RKO (cell line): Measurements from ENCODE around the gene PSMA7.
A peak's percentile ranks its signal among the peaks of the same experiment; 100 is the strongest.

Experiments
- DNase-seq: peaks from one replicate; pipeline ENCODE4 v3.0.0-alpha.2; 2016; ENCODE audit warnings: low spot score

PSMA7 gene

GRCh38 chr20:62136283-62137091, 6.7 kb downstream of the PSMA7 start:
- peak; percentile 80 for DNase-seq

- DNase-seq: no peak
These were observed 7.5 kb downstream of the PSMA7 start for GRCh38 chr20:62135573-62136266.

GRCh38 chr20:62134735-62135231, 8.4 kb downstream of the PSMA7 start:
- no peak for DNase-seq

GRCh38 chr20:62133864-62134263, 9.3 kb downstream of the PSMA7 start:
- DNase-seq: peak; percentile 40

GRCh38 chr20:62133051-62133845, 9.9 kb downstream of the PSMA7 start:
- no peak for DNase-seq

- no peak for DNase-seq
These were observed 10.8 kb downstream of the PSMA7 start for GRCh38 chr20:62132421-62132820.

- no peak for DNase-seq
These were observed 11.5 kb downstream of the PSMA7 start for GRCh38 chr20:62131560-62132320.

GRCh38 chr20:62129731-62130531, 13.3 kb downstream of the PSMA7 start:
- no peak for DNase-seq

GRCh38 chr20:62128502-62128901, 14.7 kb downstream of the PSMA7 start:
- DNase-seq: no peak

GRCh38 chr20:62127799-62128198, 15.4 kb downstream of the PSMA7 start:
- no peak for DNase-seq

- no peak for DNase-seq
These were observed 17.1 kb downstream of the PSMA7 start for GRCh38 chr20:62126141-62126540.

GRCh38 chr20:62123450-62124118, 19.6 kb downstream of the PSMA7 start:
- DNase-seq: peak; percentile 60

- DNase-seq: peak; percentile 49
These were observed 20.3 kb downstream of the PSMA7 start for GRCh38 chr20:62122654-62123449.

- peak; percentile 97 for DNase-seq
These were observed 21.2 kb downstream of the PSMA7 start, which contains the start of gene LSM14B for GRCh38 chr20:62121776-62122653. Gene LSM14B, plus strand, starts transcription at chr20:62122475. Its CDS starts 192 bp downstream, at chr20:62122667.

- DNase-seq: peak; percentile 87
These were observed 22.0 kb downstream of the PSMA7 start for GRCh38 chr20:62120990-62121775.

GRCh38 chr20:62120365-62120762, 22.8 kb downstream of the PSMA7 start:
- DNase-seq: no peak

- DNase-seq: no peak
These were observed 23.4 kb downstream of the PSMA7 start for GRCh38 chr20:62119591-62120364.
